Hematopoietic multipotent progenitor cell treated with erythropoietin and hydrocortisone succinate and interleukin-3 and kit ligand, for 8 days (in vitro differentiated cells): Measurements from ENCODE around the gene RBM43.
A peak's percentile ranks its signal among the peaks of the same experiment; 100 is the strongest.
"Not testable (repeated sequence)": the region's sequence is repeated elsewhere in the genome, so short reads cannot be mapped to it uniquely, and the experiment has no call there.

ENCODE experiments used
- DNase-seq: peaks from one replicate; pipeline ENCODE4 v3.0.0-alpha.2; 2015

Gene RBM43

DNA sequence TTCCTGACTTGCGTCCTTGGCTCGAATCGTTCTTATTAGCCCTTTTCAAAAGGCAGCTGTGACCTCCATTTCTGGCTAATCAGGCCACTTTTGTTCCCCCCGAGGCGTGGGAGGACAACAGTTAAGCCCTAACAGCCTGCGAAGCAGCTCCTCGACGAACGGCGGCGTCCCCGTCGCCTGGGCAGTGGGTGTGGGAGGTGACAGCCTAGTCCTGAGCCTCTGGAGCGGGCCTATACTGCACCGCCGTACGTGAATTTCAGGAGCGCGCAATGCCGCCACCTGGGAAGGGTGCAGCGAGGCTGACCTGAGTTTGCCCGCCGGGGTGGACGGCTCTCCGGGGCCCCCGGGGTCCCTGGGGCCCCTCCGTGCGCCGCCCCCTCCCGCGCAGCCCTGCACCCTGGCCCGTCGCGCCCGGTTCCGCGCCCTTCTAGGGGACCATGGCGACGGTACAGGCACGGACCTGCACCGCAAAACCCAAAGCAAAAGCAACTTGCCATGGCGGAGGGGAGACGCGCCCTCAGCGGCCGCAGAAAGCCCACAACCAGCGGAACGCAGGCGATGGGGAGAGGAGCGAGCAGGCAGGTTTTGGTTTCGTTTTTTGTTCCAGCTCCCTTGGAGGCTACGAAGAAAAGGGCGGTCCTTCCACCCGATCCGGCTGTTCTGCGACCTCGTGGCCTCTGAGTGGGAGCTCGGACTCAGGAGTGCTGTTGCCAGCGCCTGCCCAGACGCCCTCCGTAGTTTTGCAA lies at the start of gene RBM43:
RBM43 (minus strand) TSS at position 633 of the 746 bp plus-strand sequence; CDS start at position 497, 136 bp downstream.
- DNase-seq: peak; percentile 92

GRCh38 chr2:151310313-151310712 lies 48.6 kb upstream of the RBM43 start:
- not testable (repeated sequence) for DNase-seq

- no peak for DNase-seq
Observed at GRCh38 chr2:151306621-151307020, 45.0 kb upstream of the RBM43 start.

DNA sequence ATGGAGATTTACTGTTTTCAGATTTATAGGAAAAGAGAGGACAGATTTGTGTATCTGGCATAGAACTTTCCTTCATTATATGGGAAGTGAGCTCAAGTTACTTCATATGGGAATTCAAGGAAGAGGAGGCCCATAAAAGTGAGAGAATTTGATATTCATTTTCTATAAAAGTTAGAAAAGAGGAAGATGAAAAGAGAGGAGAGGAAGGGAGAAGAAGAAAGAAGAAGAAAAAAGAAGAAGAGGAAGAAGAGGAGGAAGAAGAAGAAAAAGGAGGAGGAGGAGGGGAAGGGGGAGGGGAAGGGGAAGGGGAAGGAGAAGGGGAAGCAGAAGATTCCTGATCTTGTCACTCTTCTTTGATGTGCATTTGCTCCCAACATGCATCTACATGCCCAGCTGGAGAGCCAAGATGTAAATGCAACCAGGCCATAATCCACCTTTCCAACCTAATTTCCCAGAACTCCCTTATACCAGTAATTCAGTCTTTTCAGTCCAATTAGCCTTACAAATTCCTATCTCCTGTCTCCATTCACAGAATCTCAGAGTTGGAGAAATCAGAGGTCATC lies 43.5 kb upstream of the RBM43 start:
- DNase-seq: no peak

DNA sequence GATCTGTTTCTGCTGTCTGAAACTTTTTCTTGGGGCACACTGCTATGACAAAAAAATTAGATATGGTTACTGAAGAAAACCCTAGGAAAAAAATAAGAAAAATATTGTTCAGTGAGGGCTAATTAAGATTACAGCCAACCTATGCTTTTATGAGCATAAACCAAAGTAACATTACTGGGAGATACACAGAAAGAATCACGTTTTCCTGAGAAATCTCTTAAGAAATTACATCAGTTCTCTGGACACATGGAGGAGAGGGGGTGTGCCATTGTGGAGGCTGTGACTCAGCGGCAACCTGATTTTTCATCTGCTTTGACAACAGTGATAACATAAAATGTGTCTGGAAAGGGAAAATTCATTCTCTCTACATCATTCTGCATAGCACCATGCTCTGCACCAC lies 41.2 kb upstream of the RBM43 start:
- DNase-seq: no peak

GRCh38 chr2:151302404-151302803 lies 40.7 kb upstream of the RBM43 start:
- DNase-seq: no peak

DNA sequence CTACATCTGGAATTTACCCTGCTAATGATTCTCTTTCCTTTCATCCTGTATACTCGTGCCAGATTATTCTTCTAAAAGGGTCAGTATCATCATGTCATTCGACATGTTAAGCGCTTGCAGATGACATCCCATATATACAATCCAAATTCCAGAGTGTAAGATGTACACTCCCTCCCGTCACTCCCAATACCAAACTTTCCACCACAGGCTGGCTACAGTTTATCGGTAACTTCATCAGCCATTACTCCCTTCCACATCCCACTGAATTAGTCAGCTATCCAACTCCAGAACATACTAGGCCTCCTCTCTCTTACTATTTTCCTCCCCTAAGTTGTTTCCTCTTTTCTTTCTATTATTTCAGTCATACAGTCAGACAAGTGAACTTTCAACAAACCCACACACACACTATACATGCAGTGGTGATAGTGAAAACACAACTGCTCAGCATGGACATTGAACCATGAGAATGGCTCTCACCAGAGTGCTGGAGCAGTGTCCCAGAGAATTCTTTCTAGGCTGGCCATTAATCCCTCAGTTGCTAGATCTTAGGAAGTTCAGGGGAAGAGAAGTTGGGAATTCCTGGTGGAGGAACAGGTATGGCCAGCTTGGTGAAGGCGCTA lies 38.4 kb upstream of the RBM43 start:
- no peak for DNase-seq

GRCh38 chr2:151297882-151298281 lies 36.2 kb upstream of the RBM43 start:
- DNase-seq: peak; percentile 19

GRCh38 chr2:151295926-151296325 lies 34.3 kb upstream of the RBM43 start:
- DNase-seq: not testable (repeated sequence)

- DNase-seq: no peak
Observed at GRCh38 chr2:151292546-151292945, 30.9 kb upstream of the RBM43 start.

DNA sequence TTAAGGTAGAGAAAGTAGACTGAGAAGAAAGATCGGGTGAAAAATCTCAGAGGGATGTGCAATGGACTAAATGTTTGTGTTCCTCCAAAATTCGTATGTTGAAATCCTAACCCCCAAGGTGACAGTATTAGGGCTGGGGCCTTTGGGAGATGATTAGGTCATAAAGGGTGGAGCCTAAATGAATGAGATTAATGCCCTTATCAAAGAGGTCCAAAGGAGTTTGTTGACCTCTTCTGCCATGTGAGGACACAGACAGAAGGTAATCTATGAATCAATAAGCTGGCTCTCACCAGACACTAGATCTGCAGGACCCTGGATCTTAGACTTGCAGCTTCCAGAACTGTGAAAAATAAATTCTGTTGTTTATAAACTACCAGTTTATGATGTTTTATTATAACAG lies 30.5 kb upstream of the RBM43 start:
- DNase-seq: peak; percentile 82

DNA sequence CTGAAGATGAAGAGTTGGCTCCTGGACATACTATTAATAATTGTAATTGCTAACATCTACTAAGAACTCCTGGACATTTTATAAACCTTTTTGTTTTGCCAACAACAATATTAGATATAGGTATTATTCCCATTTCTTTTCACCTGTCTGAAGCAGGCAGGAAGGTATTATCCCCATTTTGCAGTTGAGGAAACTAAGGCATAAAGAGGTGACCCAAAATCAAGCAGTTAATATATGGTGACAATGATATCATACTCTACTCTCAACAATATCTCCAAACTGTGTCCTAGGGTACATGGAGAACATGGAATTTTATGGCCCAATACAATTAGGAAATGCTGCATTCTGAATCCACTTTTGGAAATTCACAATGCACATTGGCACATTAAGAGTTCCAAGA lies 29.6 kb upstream of the RBM43 start:
- DNase-seq: no peak

GRCh38 chr2:151289972-151290866 lies 28.6 kb upstream of the RBM43 start:
- DNase-seq: peak; percentile 31

DNA sequence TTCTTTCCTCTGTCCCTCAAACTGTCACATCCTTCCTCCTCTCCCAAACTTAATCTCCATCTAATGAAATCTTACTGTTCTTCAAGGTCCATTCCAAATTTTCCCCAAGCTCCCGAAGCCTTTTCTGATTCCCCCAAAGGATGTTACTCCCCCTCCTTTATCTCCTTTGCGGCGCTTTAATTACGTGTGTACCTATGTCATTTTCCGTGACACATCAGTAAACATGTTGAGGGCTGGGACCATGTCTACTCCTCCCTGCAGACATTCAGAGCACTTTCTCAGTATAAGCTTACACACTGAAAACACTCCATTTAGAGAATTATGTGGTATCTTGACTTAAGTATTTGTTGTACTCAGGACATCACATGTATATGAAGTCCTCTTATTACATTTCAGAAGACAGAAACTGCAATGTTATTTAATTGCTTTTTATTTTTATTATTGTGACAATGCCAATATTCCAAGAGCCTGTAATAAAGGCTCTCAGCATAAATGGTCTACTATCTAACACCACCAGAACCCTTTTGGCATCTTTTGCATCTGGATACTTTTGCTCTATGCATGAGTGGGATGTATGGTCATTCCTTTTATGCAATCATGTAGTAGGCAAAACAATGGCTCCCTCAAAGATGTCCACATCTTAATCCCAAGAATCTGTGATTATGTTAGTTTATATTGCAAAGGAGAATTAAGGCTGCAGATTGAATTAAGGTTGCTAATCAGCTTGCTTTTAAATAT lies 26.0 kb upstream of the RBM43 start:
- peak; percentile 48 for DNase-seq

- DNase-seq: no peak
Observed at GRCh38 chr2:151282401-151282800, 20.7 kb upstream of the RBM43 start.

DNA sequence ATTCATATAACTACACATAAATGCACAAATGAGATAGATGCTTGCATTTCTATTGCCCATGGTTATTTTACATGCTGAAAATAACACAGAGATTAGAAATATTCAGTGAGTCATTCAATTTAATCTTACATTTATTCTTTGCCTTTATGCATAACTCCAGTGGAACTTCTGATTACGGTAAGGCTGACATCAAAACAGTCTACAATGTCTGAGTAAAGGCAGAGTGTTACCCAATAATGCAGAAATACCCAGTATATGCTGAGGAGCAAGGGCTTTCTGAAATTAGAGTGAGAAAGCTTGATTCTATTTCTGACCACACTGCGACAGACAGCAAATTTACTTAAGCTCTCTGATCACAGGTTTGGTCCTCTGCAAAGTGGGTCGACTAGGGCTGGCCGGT lies 18.6 kb upstream of the RBM43 start:
- DNase-seq: no peak

GRCh38 chr2:151278487-151278886 lies 16.8 kb upstream of the RBM43 start:
- DNase-seq: no peak

GRCh38 chr2:151277067-151277466 lies 15.4 kb upstream of the RBM43 start:
- DNase-seq: no peak

DNA sequence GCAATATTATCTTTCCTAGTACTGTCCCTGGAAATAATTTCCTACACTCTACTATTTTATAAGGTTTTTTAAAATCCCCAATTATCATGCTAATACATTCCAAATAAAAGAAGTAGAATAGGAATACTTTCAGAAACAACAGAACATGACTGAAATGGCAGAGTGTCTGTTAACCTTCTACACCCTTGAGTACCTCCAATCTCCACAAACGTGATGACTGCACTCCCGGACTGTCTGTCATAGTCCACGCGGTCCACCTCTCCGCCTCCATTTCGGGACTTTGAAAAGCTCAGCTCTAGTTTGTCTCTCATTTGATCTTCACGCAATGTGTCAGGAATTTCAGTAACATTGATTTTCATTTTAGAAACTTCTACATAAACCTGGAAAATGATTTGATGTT lies 13.6 kb upstream of the RBM43 start:
- DNase-seq: no peak

GRCh38 chr2:151271824-151272223 lies 10.2 kb upstream of the RBM43 start:
- DNase-seq: no peak

- no peak for DNase-seq
Observed at GRCh38 chr2:151269798-151270568, 8.3 kb upstream of the RBM43 start.

DNA sequence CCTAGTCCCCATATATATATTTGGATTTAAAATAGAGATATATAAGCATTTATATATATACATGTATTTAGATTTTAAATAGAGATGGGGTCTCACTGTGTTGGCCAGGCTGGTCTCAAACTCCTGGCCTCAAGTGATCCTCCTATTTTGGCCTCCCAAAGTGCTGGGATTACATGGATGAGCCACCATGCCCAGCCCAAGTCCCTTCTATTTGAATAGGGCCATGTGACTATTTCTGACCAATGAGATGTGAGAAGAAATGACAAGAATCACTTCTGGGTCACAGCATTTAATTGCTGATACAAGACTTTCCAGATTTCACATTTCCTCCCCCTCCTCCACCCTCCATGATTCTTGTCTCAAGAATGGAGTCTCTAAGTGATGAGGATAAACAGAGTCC lies 6.4 kb upstream of the RBM43 start:
- DNase-seq: no peak
